Retinal pigment epithelial cell (primary cell): ENCODE results near the gene BBS7.

Experiments
- DNase-seq: peaks from one replicate; pipeline ENCODE4 v3.0.0-alpha.2; 2010; ENCODE audit warnings: low read depth
- H3K4me3 ChIP-seq: 2 replicates; pipeline ENCODE4 v1.5.1; 2011; ENCODE audit warnings: mild to moderate bottlenecking, low read length, control low read depth, moderate library complexity
- TF ChIP-seq, protein P1 (sequence below): conservative IDR thresholded peaks from 2 replicates; pipeline ENCODE4 v1.5.1; 2011; ENCODE audit warnings: low read depth, low read length, control low read depth, inconsistent platforms

Gene BBS7

DNA sequence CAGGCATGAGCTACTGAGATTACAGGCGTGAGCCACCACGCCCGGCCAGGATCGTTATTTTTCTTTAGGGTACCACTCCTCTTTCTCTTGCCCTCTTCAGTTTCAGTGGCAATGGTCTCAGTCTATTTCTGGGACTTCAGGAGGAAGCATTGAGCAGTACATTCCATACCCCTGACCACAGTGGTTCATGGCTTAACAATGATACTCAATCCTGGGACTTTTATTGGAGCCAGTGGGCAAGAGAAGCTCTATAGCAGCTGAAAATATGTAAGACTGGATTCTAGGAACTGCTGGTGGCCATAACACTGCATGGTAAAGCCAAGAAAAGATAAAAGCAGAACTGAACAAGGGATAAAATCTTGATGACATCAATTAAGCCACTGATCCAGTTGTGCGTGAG, 40.8 kb downstream of the BBS7 start:
- no peak for DNase-seq
- TF ChIP-seq, protein P1, sequence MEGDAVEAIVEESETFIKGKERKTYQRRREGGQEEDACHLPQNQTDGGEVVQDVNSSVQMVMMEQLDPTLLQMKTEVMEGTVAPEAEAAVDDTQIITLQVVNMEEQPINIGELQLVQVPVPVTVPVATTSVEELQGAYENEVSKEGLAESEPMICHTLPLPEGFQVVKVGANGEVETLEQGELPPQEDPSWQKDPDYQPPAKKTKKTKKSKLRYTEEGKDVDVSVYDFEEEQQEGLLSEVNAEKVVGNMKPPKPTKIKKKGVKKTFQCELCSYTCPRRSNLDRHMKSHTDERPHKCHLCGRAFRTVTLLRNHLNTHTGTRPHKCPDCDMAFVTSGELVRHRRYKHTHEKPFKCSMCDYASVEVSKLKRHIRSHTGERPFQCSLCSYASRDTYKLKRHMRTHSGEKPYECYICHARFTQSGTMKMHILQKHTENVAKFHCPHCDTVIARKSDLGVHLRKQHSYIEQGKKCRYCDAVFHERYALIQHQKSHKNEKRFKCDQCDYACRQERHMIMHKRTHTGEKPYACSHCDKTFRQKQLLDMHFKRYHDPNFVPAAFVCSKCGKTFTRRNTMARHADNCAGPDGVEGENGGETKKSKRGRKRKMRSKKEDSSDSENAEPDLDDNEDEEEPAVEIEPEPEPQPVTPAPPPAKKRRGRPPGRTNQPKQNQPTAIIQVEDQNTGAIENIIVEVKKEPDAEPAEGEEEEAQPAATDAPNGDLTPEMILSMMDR: no peak
- no peak overlapping the region for H3K4me3 ChIP-seq

DNA sequence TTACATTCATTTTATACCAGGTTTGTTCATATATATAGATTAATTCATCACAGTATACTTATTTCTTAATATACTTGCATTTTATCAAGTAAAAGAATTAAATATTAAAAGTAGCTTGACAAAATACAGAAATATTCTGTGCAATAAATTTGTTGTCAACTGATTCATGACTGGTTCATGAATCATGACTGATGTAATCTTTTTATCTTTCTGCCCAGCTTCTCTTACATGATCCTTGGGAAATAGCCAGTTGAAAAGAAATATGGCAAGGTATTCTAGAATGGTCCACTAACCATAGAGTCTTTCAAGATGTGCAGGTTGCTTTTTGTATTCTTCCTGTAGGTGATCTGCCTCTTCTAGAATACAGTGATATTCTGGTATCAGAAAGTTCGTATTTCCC, 42.4 kb downstream of the BBS7 start:
- no peak for DNase-seq
- no peak overlapping the region for H3K4me3 ChIP-seq
- TF ChIP-seq, protein P1: no peak

DNA sequence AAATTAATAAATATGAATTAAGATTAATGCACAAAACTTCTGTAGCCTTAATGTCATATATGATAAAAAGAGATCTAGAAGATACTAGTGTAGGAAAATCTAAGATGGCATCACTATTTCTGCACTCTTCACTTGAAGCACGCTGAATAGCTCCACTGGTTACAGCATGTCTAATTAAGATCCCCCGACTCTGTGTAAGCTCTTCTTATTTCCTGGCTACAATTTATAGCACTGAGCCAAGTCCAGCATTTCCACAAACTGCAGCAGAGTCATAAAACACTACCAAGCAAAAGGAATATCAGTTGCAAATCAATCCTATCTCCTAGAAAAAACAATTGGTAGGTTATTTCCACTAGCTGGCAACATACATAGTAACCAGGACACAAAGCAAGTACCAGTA, 45.3 kb downstream of the BBS7 start:
- TF ChIP-seq, protein P1: no peak
- no peak for DNase-seq
- H3K4me3 ChIP-seq: no peak overlapping the region

DNA sequence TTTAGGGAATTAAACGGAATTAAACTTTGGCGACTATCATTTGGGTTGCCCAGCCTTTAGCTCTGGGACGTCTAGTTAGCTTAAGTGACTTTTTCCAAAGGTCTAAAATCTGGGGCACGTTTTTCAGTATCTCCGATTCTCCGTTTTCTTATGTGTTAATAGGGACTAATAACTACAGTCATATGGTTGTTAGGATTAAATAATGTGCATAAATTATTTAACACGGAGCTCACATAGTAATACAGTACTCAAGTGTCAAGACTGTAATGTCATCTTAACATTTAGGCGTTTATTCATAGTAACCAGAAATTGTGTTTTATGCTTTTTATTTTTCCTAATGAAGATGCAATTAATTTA, 46.1 kb downstream of the BBS7 start:
- TF ChIP-seq, protein P1: no peak
- DNase-seq: no peak
- H3K4me3 ChIP-seq: peak overlapping the region; percentile 88

DNA sequence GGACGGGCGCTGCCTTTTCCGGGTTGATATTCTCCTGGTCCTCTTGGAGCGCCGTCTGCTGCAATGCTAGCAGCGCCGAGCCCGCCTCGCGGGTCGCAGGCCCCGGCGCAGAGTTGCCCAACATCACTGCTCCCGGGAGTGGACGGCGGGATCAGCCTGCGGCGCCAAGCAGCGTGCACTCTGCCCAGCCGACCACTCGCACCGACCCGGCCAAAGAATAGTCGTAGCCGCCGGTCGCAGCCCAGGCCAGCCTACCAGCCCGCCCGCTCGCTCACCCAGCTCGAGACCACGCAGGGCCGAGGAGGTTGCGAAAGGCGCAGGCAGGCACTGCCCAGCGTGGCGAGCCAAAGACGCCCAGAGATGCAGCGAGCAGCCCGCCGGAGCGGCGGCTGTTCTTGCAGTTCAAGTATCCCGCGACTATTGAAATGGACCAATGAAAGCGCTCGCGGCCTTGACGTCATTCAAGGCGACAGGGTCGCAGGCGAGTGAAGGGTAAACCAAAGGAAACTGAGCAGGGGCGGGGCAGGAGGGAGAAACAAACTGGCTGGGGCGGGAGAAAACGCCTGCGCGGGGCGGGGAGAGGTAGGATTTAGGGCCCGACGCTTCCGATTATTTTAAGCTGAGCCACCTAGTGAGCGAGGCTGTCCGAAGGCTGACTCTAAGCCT, 46.6 kb downstream of the BBS7 start, which contains the start of gene CCNA2:
TSS of gene CCNA2 (minus strand) at position 379 of the 666 bp plus-strand sequence. CDS start at position 124, 255 bp downstream.
- H3K4me3 ChIP-seq: peak within 1 kb of the TSS; percentile 88
- TF ChIP-seq, protein P1: peak; percentile 9
- peak; percentile 92 for DNase-seq

DNA sequence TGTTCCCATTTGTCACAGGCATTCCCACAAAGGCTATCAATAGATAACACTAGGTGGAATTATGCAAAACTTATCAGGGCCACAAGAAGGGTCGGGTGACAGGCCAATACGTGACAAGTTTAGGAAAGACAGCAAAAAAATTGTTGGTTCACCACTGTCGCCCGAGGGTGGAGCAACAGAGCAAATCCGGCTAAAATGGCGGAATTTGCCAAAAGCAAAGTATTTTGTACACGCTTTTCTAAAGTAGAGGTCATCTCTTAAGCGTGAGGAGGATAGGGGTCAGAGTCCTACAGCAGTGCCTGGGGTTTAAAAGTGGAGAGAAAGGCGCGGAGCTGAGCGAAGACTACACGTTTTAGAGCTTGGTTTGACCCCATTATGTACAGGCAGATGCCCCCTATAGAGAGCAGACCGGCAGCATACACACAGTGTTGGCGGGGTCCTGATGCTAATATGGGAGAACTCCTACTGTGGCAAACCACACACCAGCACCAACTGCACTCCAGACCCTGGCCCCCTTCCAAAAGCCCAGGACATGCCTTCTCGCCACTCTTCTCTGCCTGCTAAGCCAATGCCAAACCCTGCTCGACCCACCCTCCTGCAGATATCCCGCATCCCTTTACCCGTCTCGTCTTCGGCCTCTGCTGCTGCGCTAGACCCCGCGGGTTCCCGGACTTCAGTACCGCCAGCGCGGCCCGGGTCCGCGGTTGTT, 47.3 kb downstream of the BBS7 start:
- peak overlapping the region; percentile 88 for H3K4me3 ChIP-seq
- TF ChIP-seq, protein P1: peak; percentile 33
- DNase-seq: no peak

DNA sequence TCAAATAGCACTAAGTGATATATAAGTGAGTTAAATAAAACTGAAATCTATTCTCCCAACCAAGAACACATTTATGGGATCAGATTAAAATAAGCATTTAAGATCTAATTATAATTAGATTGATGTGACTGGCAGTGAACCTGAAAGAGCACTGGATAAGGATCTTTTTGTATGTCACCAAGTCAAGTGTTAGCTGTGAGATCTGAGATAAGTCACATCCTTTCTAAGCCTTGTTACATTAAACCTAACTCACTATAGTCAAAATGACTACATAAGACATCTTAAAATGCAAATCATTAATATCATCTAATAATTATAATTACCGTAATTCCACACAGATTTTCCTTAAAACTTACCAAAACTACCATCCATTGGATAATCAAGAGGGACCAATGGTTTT, 48.2 kb downstream of the BBS7 start:
- TF ChIP-seq, protein P1: no peak
- peak overlapping the region; percentile 88 for H3K4me3 ChIP-seq
- no peak for DNase-seq
